Measurements from ENCODE around the gene FXYD6. TPM values are rescaled to one million over a fixed set of nuclear protein-coding genes. Genes with fewer than 3 reads are reported as not detected.

The FXYD6 gene
- total RNA-seq, 1 experiment from 2014 or later: 1.1 TPM

- no peak for DNase-seq (ENCODE audit: low read depth)
Measured at GRCh38 chr11:117830674-117831351, 45.6 kb downstream of the FXYD6 start.

- no peak for DNase-seq (ENCODE audit: low read depth)
Measured at GRCh38 chr11:117830072-117830471, 46.4 kb downstream of the FXYD6 start.

GRCh38 chr11:117829369-117829725 lies 47.1 kb downstream of the FXYD6 start:
- no peak for DNase-seq (ENCODE audit: low read depth)

DNA sequence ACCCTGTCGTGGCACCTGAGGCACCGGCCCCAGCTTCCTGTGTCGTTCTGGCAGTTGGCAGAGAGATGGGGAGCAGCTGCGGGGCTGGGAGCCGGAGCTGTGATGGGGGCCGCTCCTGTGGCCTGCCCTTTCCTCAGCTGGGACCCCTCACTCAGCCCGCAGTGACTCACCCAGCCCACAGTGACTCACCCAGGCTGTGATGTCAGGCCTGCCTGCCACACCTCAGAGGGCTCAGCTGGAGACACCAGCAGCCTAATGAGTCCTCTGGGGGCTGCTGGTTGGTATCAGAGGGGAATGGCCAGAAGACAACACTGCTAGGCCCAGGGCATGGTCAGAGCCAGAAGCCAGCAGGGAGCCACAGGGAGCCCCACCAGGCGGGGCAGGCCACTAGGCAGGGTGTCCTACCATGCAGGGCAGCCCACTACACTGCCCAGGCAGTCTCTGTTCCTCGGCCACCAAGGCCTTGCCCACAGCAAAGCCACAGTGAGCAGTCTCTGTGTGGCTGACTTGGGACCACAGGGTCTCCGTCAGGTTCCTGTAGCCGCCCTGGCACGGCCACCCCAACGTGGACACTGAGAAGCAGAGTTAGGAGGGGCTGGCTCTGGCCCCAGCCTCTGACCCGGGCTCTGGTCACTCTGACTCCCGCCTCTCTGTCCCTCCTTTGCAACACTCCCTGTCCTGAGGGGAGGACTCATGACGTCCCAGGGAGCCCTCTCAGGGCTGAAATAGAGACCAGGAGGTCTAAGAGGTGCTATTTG lies 47.7 kb downstream of the FXYD6 start:
- DNase-seq (ENCODE audit: low read depth): peak; percentile 90

DNA sequence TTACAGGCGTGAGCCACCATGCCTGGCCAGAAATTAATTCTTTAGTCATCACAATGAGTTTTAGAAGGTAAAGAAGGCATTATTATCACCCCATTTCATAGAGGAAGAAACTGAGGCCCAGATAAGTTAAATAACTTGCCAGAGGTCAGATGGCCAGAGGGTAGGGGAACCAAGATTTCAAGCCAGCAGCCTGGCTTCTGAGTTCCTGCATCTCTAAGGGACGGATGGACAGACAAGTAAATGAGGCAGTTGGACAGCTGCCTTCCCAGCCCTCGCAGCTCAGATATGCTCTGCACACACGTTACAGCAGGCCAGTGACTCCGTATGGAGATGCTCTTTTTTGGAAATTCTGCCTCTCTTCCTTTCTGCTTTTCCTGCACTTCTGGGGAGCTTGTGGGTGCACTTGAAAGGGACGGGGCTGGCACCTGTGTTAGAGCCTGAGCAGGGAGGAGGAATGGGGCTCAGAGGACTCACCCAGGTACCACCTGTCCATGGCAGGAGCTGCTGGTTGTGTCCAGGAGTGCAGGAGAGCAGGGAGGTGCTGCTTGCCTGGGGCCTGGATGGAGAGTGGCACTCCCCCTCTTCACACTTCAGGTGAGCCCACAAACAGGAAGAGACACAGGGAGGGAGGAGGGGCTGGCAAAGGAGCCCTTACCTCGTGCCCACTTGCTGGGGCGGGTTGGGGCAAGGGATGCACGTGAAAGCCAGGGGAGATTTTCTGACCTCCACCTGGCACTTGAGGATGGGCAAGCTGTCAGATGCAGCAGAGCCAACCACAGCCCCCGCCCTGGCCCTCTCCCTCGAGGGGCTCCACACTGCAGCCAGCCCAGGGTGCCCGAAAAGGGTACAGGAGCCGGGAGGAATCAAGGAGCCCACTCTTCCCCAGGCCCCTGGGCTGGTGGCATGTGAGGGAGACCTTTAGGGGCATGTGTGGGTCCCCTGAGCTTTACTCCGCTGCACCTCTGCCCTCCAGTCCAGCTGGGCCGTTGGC lies 48.6 kb downstream of the FXYD6 start:
- DNase-seq (ENCODE audit: low read depth): no peak

DNA sequence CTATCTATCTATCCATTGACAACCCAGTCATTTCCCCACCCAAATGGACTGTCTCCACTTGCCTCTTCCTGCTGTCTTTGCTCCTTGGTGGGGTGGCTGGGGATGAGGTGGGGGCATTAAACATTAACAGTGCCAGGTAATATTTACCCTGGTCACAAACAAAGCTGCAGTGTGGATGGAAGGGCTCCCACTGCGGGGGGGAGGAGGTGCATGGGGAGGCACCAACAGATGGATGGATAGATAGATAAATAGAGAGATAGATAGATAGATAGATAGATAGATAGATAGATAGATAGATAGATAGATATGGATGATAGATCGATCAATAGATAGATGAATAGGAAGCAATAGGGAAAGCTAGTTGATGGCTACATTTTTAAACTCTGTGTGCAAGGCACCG lies 49.6 kb downstream of the FXYD6 start:
- no peak for DNase-seq (ENCODE audit: low read depth)

DNA sequence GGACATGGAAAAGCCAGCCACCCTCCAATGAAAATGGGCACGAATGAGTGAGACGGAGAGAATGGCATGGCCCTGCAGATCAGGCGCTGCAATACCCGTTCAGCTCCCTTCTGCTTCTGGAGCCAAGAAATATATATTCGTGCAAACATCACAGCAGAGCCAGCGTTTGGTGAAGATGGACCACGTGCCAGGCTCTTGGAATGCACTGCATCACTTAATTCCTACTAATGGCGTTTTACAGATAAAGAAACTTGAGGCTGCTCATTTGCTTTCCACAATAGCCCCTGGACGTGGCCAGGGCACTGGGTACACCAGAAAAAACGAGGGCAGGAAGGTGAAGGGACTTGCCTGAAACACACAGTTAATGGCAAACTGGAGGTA lies 50.3 kb downstream of the FXYD6 start:
- DNase-seq (ENCODE audit: low read depth): no peak

DNA sequence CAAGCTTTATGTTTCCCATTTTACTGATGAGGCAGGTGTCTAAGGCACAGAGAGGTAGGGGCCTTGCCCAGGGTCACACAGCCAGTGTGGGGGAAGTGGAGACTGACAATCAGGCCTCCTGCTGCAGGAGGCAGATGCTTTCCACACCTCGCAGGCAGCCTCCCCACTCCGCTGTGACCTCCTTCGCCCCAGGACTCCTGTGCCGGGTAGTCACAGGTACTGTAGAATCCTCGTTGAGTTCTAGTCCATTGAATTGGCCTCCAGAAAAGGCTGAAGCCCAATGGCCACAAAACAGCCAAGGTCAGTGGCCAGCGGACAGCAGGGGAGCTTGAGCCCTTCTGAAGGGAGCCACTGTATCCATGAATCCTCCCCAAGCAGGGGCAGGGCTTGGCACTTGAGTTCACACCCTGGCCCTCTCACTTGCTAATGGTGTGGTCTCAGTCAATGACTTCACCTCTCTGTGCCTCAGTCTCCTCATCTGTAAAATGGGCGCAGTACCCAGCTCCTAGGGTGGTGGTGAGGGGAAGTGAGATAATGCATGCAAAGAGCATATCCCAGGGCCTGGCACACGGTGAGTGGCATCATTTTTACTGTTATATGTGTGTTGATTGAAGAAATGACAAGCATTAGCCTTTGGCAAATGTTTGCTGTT lies 50.8 kb downstream of the FXYD6 start:
- DNase-seq (ENCODE audit: low read depth): no peak

GRCh38 chr11:117824571-117825537 lies 51.6 kb downstream of the FXYD6 start, which contains the start of gene FXYD2:
Gene FXYD2 (minus strand): TSS chr11:117824744. CDS start chr11:117824678, 66 bp downstream.
- DNase-seq (ENCODE audit: low read depth): no peak

DNA sequence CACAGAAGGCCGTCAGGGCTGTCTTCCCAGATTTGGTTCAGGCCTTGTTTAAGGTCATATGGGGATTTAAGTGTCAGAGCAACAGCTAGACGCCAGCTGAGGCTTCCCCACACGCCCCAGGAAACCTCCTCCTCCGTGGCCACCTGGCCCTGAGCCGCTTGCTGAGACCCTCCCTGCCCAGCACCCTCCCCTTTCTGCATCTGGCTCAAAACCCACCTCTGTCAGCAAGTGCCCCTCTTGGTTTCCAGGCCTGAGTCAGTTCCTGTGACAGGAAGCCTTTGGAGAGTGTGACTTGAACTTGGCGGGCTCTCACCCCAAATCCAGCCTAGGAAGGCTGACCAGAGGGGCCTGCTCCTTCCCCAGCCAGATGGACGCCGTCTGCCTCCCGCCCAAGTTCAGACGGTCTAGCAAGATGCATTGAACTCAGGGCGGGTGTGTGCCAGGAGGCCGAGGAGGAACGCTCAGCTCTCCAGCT lies 52.5 kb downstream of the FXYD6 start:
- DNase-seq (ENCODE audit: low read depth): peak; percentile 65

GRCh38 chr11:117823294-117823945 lies 53.0 kb downstream of the FXYD6 start:
- DNase-seq (ENCODE audit: low read depth): no peak

DNA sequence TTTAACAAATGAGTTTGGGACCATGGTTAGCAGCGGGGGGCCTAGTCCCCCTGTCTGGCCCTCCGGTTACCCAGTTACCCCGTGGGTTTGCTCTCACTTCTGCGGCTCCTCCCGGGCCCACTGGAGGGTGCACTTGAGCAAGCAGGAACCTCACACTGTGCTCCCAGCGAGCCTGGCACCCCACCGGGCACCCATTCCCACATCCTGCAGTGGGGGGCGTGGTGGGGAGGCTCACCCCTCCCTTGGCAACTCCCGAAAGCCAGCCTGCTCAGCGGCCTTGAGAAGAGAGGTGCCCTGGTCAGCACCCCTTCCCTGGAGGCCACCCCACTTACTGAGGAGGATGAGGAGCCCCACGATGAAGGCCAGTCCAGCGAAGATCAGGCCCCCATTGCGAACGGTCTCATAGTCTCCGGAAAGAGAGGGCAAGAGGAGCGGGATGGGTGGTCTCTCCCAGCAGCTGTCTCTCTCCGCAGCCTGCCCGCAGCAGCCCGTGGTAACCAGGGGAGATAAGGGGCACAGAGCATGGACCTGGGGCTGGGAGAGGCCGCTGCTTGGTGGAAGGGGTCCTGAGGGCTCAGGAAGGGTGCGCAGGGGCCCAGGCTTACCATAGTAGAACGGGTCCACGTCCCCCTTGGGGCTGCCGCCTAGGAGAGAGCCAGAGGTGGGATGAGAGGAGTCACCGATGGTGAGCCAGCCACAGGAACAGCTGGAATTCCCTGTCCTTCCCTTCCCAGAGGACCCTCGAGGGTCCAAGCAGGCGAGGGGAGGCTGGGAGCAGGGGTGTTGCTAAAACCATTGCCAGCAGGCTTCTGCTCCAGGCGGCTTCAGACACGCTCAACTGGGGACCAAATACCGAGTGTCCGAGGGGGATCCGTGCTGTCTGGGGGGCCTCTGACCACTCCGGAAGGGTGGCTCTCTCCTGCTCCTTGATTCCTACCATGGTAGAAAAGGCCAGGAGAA lies 54.1 kb downstream of the FXYD6 start:
- no peak for DNase-seq (ENCODE audit: low read depth)

GRCh38 chr11:117821431-117821830 lies 55.0 kb downstream of the FXYD6 start:
- DNase-seq (ENCODE audit: low read depth): no peak

- no peak for DNase-seq (ENCODE audit: low read depth)
Measured at GRCh38 chr11:117820516-117820915, 55.9 kb downstream of the FXYD6 start.

DNA sequence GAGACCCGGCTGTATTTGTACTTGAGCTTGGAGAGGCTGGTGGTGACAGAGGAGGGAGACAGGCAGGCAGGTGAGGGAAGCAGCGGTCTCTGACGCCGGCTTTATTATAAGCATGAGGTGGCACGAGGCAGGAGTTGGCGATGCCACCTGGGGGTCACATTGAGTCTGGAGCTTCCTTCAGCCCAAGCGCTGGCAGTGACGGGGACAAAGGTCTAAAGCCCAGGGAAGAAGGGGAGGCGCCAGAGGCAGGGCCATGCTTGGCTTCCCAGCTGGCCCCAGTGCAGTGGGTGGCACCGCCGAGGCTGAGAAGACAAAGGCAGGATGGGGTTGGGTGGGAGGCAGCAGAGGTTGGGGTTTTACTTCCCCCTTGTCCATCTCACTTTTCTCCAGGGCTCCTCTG lies 56.4 kb downstream of the FXYD6 start:
- no peak for DNase-seq (ENCODE audit: low read depth)

GRCh38 chr11:117819096-117820040 lies 57.1 kb downstream of the FXYD6 start:
- DNase-seq (ENCODE audit: low read depth): peak; percentile 79

Measured in HT1080 (cell line).